Astrocyte of the cerebellum (primary cell): ENCODE results near the gene BACH2.

Experiments
- DNase-seq: peaks from one replicate; pipeline ENCODE4 v3.0.0-alpha.2; 2011; ENCODE audit warnings: low read depth
- H3K4me3 ChIP-seq: 2 replicates; pipeline ENCODE4 v1.5.1; 2011; ENCODE audit warnings: mild to moderate bottlenecking, low read depth, low read length, moderate library complexity
- CTCF ChIP-seq: IDR thresholded peaks from 2 replicates; pipeline ENCODE4 v1.5.1; 2012; ENCODE audit warnings: low read length, low read depth, moderate library complexity, mild to moderate bottlenecking; ENCODE audit errors: missing control alignments
- in situ Hi-C: cut with HindIII; loops from 2 replicates; pipeline ENCODE4 v1.10.0; 2017; ENCODE audit warnings: low sequenced_read_pairs

BACH2 gene

GRCh38 chr6:90111387-90111786 lies 185.3 kb downstream of the BACH2 start:
- TF ChIP-seq CTCF = no peak
- in situ Hi-C loops = no loop called here
- no peak overlapping the region for H3K4me3 ChIP-seq
- no peak for DNase-seq

GRCh38 chr6:90110971-90111370 lies 185.7 kb downstream of the BACH2 start:
- no peak for DNase-seq
- H3K4me3 ChIP-seq = no peak overlapping the region
- TF ChIP-seq CTCF = no peak
- in situ Hi-C loops = no loop called here

GRCh38 chr6:90109141-90109540 lies 187.5 kb downstream of the BACH2 start:
- H3K4me3 ChIP-seq = no peak overlapping the region
- no peak for DNase-seq
- in situ Hi-C loops = no loop called here
- no peak for TF ChIP-seq CTCF

GRCh38 chr6:90107771-90108282 lies 188.8 kb downstream of the BACH2 start:
- in situ Hi-C loops = no loop called here
- no peak for DNase-seq

GRCh38 chr6:90107371-90107770 lies 189.3 kb downstream of the BACH2 start:
- no peak overlapping the region for H3K4me3 ChIP-seq
- in situ Hi-C loops = no loop called here

More at GRCh38 chr6:90107771-90108282, 188.8 kb downstream of the BACH2 start:
- TF ChIP-seq CTCF = no peak
- no peak overlapping the region for H3K4me3 ChIP-seq

GRCh38 chr6:90106449-90106848 lies 190.2 kb downstream of the BACH2 start:
- no peak overlapping the region for H3K4me3 ChIP-seq
- TF ChIP-seq CTCF = no peak
- in situ Hi-C loops = no loop called here
- DNase-seq = no peak

More at GRCh38 chr6:90107371-90107770, 189.3 kb downstream of the BACH2 start:
- TF ChIP-seq CTCF = no peak
- DNase-seq = no peak
